GM21526 (cell line): ENCODE measurements around the gene MFF.
"Not testable (repeated sequence)": the region's sequence is repeated elsewhere in the genome, so short reads cannot be mapped to it uniquely, and the experiment has no call there.

Experiments used
- ATAC-seq: cut with Tn5 transposase; IDR thresholded peaks from one replicate; pipeline ENCODE4 v1.9.1; 2021; ENCODE audit warnings: moderate library complexity; ENCODE audit not compliant: unreplicated experiment, low FRiP score

The MFF gene

DNA sequence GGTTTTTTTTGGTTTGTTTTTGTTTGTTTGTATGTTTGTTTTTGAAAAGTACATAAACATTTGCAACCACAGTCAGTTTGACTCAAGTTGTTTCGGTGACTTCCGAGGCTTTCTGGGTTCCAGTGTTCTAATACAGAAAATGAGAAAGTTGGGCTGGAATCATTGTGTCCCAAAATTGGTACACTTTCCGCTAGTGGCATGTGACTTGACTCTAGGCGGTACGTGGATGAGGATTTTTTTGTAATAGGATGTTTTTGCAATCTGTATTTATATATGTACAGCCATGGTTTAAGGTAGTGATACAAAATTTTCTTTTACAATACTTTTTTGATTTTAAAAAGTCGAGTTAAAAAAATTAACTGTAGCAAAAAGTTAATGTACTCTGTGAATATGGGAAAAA, 1.7 kb downstream of the MFF start:
- ATAC-seq, result no peak

DNA sequence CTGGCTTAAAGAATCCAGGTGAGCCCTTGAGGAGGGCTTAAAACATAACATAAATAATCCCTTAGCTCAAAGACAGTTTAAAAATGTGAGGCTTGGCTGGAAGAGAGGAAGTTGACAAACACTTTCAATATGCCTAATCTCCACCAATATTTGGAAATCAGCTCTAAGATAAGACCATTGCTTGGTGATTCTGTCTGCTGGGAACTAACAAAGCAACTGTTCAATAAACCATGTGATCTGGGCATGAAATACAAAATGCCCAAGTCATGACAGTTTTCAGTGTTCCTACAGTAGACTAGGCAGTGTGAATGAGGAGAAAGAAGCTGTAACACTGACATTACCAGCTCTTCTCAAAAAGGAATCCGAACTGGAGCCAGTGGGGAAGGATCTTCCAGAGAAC, 10.7 kb downstream of the MFF start:
- no peak for ATAC-seq

DNA sequence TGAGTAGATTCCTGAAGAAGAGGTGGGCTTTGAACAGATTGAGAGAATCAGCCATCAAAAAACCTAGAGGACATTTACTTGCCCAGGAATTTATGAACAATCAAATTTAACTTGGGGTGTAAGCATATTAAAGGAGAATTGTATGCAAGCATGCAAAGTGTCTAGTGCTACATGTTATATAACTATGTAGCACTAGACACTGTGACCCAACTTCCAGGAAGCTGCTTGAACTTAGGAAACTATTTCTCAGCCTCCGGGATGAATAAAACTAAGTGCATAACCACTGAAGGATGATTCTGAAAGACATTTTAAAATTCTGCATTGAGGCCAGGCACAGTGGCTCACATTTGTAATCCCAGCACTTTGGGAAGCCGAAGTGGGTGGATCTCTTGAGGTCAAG, 12.4 kb downstream of the MFF start:
- ATAC-seq, result no peak

GRCh38 chr2:227339098-227339599, 14.1 kb downstream of the MFF start:
- ATAC-seq, result no peak

GRCh38 chr2:227340106-227340505, 15.1 kb downstream of the MFF start:
- ATAC-seq, result no peak

GRCh38 chr2:227341553-227341952, 16.5 kb downstream of the MFF start:
- ATAC-seq, result no peak

GRCh38 chr2:227344231-227344630, 19.2 kb downstream of the MFF start:
- no peak for ATAC-seq

DNA sequence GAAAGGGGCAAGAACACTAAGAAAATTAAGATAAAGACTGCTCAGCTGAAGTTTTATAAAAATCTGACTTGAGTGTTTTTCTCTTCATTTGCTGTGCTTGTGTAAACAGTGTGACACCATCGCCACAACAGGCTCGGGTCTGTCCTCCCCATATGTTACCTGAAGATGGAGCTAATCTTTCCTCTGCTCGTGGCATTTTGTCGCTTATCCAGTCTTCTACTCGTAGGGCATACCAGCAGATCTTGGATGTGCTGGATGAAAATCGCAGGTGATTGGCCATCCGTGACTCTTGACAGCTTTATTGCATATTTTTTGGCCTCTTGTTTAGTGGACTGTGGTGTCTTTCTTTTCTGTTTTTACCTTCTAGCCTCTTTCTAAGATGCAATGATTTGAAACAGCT, 22.1 kb downstream of the MFF start:
- ATAC-seq, result no peak

- no peak for ATAC-seq
Measured at GRCh38 chr2:227348324-227348723, 23.3 kb downstream of the MFF start.

- ATAC-seq, result no peak
Measured at GRCh38 chr2:227349989-227350612, 25.1 kb downstream of the MFF start.

GRCh38 chr2:227351639-227352038, 26.6 kb downstream of the MFF start:
- ATAC-seq, result peak; percentile 68

- ATAC-seq, result no peak
Measured at GRCh38 chr2:227360351-227360750, 35.3 kb downstream of the MFF start.

- ATAC-seq, result no peak
Measured at GRCh38 chr2:227363756-227364155, 38.7 kb downstream of the MFF start.

DNA sequence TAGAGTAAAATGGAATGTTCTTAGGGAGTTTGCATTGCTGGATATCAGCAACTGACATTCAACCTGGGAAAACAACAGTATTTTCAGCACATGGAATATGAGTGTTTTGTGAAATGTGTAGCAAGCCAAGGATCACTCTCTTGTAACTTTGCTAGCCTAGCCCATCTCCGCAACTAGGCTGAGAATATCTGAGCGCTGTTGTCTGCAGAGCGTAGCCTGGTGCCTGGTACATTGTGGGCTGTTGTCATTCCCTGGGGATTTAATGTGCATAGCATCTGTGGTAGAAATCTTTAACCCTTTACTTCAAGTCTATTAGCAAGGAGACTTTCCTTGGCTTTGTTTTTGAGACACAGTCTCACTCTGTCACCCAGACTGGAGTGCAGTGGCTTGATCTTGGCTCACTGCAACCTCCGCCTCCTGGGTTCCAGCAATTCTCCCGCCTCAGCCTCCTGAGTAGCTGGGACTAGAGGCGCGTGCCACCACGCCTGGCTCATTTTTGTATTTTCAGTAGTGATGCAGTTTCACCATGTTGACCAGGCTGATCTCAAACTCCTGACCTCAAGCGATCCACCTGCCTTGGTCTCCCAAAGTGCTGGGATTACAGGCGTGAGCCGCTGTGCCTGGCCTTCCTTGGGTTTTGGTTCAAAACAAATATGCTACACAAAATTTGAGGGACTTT, 39.7 kb downstream of the MFF start:
- not testable (repeated sequence) for ATAC-seq

DNA sequence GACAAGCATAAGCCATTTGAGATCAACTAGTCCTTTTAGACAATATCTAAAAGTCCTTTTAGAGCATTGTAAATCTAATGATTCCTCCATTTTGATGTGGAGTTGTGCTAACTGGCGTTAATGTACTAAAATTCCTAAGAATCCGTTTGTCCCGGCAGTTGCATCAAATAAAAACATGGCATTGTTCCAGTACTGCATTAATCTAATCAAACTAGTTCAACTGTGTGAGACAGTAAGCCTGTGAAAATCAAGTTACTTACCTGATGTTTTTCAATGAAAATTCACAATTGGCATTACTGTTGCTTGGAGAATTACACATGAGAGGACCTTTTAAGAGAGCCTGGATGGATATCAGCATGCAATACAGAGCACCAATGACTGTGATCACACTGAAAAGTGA, 40.8 kb downstream of the MFF start:
- no peak for ATAC-seq

GRCh38 chr2:227366769-227367426, 41.8 kb downstream of the MFF start:
- ATAC-seq, result no peak

GRCh38 chr2:227367427-227367795, 42.4 kb downstream of the MFF start:
- ATAC-seq, result no peak

DNA sequence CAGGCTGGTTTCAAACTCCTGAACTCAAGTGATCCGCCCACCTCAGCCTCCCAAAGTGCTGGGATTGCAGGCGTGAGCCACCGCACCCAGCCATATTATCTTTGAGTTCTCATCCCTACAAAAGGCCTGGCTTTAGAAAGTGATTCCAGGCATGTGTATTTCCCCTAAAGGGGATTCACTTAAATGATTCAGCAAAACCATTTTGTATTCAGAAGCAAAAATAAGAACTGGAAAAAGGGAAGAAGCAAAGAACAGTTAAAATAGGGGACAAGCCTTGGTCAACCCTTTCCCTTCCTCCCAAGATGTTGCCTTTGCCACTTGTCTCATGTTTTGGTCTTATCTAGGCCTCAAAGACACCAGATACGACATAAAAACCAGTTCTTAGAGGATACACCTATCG, 43.5 kb downstream of the MFF start:
- ATAC-seq, result no peak

DNA sequence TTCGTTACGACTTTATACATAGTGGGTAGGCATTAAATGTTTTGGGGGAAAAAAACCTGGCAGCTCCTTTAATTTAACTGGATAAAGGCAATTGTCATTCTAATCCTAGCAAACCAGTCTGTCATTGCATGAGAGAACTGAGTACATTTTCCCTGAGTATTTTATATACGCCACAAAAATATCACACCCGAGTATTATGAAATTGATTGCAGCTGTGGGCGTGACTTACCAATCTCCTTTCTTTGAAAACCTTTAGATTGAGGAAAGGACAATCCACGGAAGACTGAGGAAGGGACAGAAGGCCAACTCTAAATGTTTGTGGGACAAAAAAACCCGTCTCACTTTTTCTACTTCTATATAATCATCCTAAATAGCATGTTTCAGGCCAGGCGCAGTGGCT, 45.0 kb downstream of the MFF start:
- no peak for ATAC-seq

DNA sequence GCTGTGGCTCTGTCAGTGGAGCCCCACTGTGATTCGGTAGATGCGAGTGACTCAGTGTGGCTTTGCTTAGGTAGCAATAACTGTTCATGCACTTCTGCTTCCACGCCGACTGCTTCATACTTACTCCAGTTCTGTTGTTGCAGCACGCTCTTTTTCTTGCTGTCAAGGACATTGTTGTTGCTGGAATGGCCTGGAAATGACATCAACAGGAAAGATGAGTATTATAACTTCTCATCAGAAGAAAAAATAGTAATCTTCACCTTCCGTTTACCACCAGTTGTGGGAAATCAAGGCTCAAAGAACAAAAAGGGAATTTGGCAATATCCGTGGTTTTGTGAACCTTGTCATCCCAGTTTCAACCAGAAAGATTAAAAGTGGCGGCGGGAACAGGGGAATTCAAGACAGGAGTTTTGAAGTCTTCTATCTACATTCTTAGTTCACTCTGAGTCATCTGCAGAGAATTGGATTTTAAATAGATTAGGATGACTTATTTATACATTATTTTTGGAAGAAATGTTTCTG, 45.8 kb downstream of the MFF start:
- no peak for ATAC-seq

DNA sequence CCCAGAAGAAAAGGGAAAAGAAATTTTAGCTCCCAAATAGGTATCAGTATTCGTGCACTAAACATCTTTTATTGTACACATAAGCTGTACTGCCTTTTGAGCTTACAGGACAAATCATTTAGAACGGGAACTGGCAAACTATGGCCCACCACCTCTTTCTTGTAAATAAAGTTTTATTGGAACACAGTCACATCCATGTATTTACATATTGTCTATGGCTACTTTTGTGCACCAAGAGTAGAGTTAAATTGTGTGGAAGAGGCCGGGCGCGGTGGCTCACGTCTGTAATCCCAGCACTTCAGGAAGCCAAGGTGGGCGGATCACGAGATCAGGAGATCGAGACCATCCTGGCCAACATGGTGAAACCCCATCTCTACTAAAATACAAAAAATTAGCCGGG, 48.3 kb downstream of the MFF start:
- ATAC-seq, result no peak

GRCh38 chr2:227374158-227374557, 49.1 kb downstream of the MFF start:
- ATAC-seq, result no peak
